Medulla oblongata (tissue), 1 donor: ENCODE data around the gene FIS1.
"Not testable (repeated sequence)": the region's sequence is repeated elsewhere in the genome, so short reads cannot be mapped to it uniquely, and the experiment has no call there.

Source experiments
- DNase-seq: peaks from one replicate; pipeline ENCODE4 v3.0.0-alpha.2; 2015; ENCODE audit errors: extremely low spot score

FIS1 gene

DNA sequence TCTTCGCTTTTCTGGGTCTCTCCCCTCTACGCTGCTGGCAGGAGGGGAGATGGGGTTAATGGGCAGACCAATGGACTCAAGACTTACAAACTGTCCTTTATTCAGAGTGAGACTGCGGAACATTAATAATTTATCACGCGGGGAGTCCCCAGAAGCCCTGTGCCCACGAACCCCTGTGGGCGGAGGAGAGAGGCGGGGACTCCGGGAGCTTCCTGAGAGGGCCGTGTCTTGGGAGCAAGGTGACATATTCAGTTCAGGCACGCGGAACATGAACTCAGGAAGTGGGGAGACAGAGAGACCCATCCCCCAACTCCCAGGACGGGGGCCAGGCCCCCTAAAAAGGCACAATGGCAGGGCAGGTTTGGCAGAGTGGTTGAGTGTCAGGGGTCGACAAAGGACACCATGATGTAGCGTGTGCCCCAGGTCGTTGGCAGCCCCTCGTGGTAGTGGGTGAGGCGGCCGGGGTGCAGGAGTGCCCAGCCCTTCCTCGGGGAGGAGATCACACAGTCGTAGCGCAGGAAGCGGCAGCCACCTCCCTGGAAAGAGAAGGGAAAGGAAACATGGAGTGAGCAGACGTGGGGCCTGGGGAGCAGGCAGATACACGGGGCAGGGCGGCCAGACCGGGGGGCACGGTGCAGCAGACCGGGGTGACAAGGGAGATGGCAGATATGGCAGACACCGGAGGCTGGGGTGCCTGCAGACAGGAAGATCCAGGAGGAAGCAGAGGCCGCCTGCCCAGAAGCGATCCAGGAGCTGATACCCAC is 38.8 kb downstream of the FIS1 start:
- no peak for DNase-seq

GRCh38 chr7:101203740-101204738 is 40.8 kb downstream of the FIS1 start:
- DNase-seq = not testable (repeated sequence)

DNA sequence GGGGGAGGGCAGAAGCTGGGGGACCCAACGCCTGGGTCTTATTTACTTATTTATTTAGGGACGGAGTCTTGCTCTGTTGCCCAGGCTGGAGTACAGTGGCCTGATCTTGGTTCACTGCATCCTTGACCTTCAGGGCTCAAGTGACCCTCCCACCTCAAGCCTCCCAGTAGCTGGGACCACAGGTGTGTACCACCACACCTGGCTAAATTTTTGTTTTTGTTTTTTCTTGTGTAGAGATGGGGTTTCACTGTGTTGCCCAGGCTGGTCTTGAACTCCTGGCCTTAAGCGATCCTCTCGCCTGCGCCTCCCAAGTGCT is 42.3 kb downstream of the FIS1 start:
- DNase-seq = no peak

- DNase-seq = no peak
These were observed 42.9 kb downstream of the FIS1 start for GRCh38 chr7:101201695-101202602.

DNA sequence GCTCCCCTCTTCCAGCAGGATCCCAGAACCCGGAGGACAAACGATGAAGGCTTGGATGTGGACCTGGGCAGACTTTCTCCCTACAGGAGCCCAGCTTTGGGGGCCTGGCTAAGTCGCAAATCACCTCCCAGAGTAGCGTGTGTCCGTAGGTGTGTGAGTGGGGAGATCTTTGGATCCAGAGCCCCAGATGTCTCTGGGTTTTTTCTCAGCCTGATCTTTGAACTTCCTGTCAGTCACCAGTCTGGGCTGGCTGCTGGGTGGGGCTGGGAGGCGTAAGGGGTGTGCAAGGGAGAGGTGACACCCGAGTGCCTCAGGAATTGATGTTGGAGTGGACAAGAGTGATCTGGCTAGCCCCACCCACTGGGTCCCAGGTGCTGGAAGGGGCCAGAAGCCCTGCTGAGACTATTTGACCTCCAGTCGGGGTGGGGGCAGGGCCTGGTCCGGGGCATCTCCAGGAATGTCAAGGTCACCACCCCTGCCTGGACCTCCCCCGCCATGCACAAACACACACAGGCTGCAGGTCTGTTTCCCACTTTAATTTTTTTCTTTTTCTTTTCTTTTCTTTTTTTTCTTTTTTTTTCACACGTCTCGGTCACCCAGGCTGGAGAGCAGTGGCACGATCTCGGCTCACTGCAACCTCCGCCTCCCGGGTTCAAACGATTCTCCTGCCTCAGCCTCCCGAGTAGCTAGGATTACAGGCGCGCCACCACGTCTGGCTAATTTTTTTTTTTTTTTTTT is 43.9 kb downstream of the FIS1 start, which contains the start of gene MOGAT3:
Gene MOGAT3, minus strand, starts transcription at position 175 of the 738 bp plus-strand sequence. CDS start 182 bp downstream, outside the sequence.
- no peak for DNase-seq

DNA sequence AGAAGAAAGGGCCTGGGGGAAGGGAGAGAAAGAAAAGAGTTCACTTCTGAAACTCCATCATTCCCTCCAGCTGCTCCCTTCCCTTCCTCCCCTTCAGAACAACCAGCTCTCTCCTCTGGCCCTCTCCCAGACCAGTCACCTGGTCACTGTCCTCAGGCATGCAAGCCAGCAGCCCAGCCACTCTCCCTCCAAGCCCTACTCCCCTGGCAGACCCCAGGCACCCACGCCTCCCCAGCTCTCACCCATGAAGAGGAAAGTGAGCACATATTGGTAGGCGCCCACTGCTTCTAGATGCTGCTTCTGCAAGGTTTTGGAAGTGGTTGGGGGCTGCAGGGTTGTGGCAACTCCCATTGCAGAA is 44.4 kb downstream of the FIS1 start:
- no peak for DNase-seq

GRCh38 chr7:101199522-101199921 is 45.4 kb downstream of the FIS1 start:
- not testable (repeated sequence) for DNase-seq

- DNase-seq = no peak
These were observed 46.4 kb downstream of the FIS1 start for GRCh38 chr7:101198476-101198875.

- no peak for DNase-seq
These were observed 46.9 kb downstream of the FIS1 start for GRCh38 chr7:101197991-101198390.

DNA sequence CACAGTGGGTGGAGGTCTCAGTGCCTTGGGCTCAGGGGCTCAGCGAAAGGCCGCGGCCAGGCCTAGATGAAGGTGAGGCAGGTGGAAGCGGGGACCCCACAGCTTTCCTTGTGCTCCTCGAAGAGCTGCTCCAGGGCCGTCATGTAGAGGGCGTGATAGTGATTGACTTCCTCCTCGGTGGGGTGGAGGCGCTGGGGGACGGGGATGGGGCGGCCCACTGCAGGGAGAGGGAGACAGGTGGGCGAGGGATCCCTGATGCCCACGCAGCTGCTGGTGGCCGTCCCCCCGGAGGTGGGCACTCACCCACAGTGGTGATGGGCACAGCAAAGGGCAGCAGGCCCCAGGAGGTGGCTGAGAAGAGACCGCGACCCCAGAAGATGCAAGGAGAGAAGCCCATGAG is 49.0 kb downstream of the FIS1 start:
- no peak for DNase-seq
